Heart left ventricle (tissue), 13 donors: ENCODE data around the gene TEX13A.

Source experiments
- POLR2A ChIP-seq, 2 donors: fragments of 450-650 bp; IDR thresholded peaks; one replicate each; pipeline ENCODE4 v1.6.1; 2017; ENCODE audit warnings: antibody characterized with exemption in 2 of 2, mild to moderate bottlenecking in 2 of 2, moderate library complexity in 2 of 2
- TF ChIP-seq, protein P1 (sequence below), 12 donors: fragments of 200-600 bp; sonication (generic) in 4 of 12; IDR thresholded peaks; one replicate each; pipeline versions ENCODE4 v1.5.0 to v1.8.0; 2018 to 2022; ENCODE audit warnings: antibody characterized with exemption in 12 of 12, mild to moderate bottlenecking in 5 of 12
- donor health status: ischemic (EF 13 %, LVEDD 7.1; RV severe dilation, severe dysfunction).
- donor health status: DM: no; HTN: yes; CAD: no.
- donor health status: DM: no; HTN: no; CAD: no.
- donor health status: ischemic (EF 25% LVEDD 6.9; RV normal size, moderate dysfunction).
- donor health status: ischemic (EF 25% LVEDD 5.7; RV mildly dilated, moderate dysfunction).
- donor health status: ischemic (EF 35%, LVEDD 5.7; RV mildly dilated, moderate dysfunction).
- donor health status: nonischemic (EF 11% LVEDD 7.7; RV severe dilation, severe dysfunction).
- donor health status: DM: yes; HTN: yes; CAD: no.
- donor health status: PGD.
- donor health status: ischemic (EF 29% LVEDD 5.4; RV normal size, mild dysfunction).
- donor health status: nonischemic (EF 23%, LVEDD 6.1; RV moderate dilation, normal function).

DNA sequence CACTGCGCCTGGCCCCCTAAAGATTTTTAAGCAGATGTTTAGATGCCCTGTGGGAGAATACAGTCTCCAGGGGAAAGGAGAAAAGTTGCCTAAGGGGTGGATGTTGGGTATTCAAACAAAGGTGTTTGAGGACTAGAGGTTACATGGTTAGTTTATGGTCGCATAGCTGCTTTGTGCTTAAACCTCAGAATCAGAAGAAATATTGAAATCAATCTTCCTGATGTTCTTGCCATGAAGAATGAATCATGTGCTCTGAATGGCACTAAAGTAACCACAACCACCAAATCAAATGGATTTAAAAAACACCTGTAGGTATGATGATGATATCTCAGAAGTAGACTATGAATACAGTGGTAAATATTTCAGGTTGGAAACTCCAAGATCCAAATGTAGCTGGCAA, 42.7 kb upstream of the TEX13A start:
- TF ChIP-seq POLR2A (IDR thresholded peaks at IDR 0.05), result no peak
- TF ChIP-seq, protein P1, sequence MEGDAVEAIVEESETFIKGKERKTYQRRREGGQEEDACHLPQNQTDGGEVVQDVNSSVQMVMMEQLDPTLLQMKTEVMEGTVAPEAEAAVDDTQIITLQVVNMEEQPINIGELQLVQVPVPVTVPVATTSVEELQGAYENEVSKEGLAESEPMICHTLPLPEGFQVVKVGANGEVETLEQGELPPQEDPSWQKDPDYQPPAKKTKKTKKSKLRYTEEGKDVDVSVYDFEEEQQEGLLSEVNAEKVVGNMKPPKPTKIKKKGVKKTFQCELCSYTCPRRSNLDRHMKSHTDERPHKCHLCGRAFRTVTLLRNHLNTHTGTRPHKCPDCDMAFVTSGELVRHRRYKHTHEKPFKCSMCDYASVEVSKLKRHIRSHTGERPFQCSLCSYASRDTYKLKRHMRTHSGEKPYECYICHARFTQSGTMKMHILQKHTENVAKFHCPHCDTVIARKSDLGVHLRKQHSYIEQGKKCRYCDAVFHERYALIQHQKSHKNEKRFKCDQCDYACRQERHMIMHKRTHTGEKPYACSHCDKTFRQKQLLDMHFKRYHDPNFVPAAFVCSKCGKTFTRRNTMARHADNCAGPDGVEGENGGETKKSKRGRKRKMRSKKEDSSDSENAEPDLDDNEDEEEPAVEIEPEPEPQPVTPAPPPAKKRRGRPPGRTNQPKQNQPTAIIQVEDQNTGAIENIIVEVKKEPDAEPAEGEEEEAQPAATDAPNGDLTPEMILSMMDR (IDR thresholded peaks at IDR 0.05), result no peak
